HUES48 (cell line): ENCODE results near the gene CTNND1.

Experiments
- H3K27ac ChIP-seq: one replicate; pipeline ENCODE4 v1.7.0; 2013; ENCODE audit warnings: low read depth, low read length, inconsistent platforms
- H3K27me3 ChIP-seq: 2 replicates; pipeline ENCODE4 v1.6.1; 2013; ENCODE audit warnings: mild to moderate bottlenecking, low read length; ENCODE audit not compliant: control insufficient read depth, insufficient read depth
- H3K36me3 ChIP-seq: 2 replicates; pipeline ENCODE4 v1.6.1; 2013; ENCODE audit warnings: low read length; ENCODE audit not compliant: control insufficient read depth, insufficient read depth
- H3K4me1 ChIP-seq: 2 replicates; pipeline ENCODE4 v1.6.1; 2013; ENCODE audit warnings: mild to moderate bottlenecking, low read length; ENCODE audit not compliant: control insufficient read depth, insufficient read depth
- H3K4me3 ChIP-seq: 2 replicates; pipeline ENCODE4 v1.5.1; 2013; ENCODE audit warnings: mild to moderate bottlenecking, low read depth, low read length
- H3K9ac ChIP-seq: 2 replicates; pipeline ENCODE4 v1.6.1; 2013; ENCODE audit warnings: mild to moderate bottlenecking, low read depth, low read length, moderate library complexity
- H3K9me3 ChIP-seq: 2 replicates; pipeline ENCODE4 v1.6.1; 2013; ENCODE audit warnings: low read length; ENCODE audit not compliant: control insufficient read depth, insufficient read depth

Gene CTNND1

GRCh38 chr11:57792060-57792541 lies 30.5 kb downstream of the CTNND1 start:
- Histone ChIP-seq H3K9me3 (no peaks in the 10 kb centered on the region), H3K4me1 (peaks cover 23% of the 10 kb centered on the region), H3K9ac (no peak overlapping the region), H3K36me3 (peaks cover 56% of the 10 kb centered on the region), H3K27ac (no peak overlapping the region), H3K27me3 (no peaks in the 10 kb centered on the region), H3K4me3 (no peak overlapping the region)

- H3K4me3 ChIP-seq = no peak overlapping the region
- H3K4me1 ChIP-seq = peaks cover 15% of the 10 kb centered on the region
- peaks cover 59% of the 10 kb centered on the region for H3K36me3 ChIP-seq
- H3K9me3 ChIP-seq = no peaks in the 10 kb centered on the region
- H3K27ac ChIP-seq = no peak overlapping the region
- no peaks in the 10 kb centered on the region for H3K27me3 ChIP-seq
- no peak overlapping the region for H3K9ac ChIP-seq
Observed at GRCh38 chr11:57792870-57793269, 31.3 kb downstream of the CTNND1 start.

DNA sequence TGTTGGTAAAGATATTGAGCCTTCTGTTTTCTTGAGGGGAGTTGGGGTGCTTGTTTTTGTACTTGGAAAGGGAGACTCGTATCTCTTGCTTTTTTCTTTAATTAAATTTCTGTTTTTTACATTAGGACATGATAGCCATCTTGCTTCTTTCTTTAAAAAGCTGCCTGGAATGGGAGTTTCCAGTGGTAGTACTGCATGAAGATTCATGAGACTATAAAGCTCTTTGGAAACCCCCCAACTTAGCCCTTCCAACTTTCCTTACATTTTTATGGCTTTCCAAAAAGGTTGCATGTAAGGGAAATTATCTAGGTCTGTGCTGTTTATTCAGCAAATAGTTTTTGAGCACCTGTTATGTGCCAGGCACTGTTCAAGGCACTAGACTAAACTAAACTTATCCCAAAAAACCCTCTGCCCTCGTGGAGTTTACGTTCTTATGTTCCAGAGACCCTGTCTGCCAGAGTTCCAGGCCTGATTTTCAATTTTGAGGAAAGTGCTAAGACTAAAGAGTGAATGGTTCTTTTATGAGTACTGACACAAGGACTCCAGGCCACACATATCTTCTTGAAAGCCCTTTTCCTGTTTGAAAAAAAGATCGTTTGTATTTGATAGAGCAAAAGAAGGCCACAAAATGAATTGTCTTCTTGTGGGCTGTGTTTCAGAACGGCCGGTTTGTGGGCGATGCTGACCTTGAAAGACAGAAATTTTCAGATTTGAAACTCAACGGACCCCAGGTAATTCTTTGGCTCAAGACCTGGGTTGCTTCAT lies 31.9 kb downstream of the CTNND1 start:
- no peaks in the 10 kb centered on the region for H3K9me3 ChIP-seq
- peaks cover 8% of the 10 kb centered on the region for H3K4me1 ChIP-seq
- no peak overlapping the region for H3K9ac ChIP-seq
- H3K27ac ChIP-seq = no peak overlapping the region
- H3K36me3 ChIP-seq = peaks cover 63% of the 10 kb centered on the region
- no peak overlapping the region for H3K4me3 ChIP-seq
- no peaks in the 10 kb centered on the region for H3K27me3 ChIP-seq

GRCh38 chr11:57798905-57799559 lies 37.4 kb downstream of the CTNND1 start:
- Histone ChIP-seq H3K9me3 (no peaks in the 10 kb centered on the region), H3K4me1 (peaks cover 6% of the 10 kb centered on the region), H3K9ac (no peak overlapping the region), H3K36me3 (peaks cover 75% of the 10 kb centered on the region), H3K27ac (peak overlapping the region; percentile 53), H3K27me3 (no peaks in the 10 kb centered on the region), H3K4me3 (no peak overlapping the region)

DNA sequence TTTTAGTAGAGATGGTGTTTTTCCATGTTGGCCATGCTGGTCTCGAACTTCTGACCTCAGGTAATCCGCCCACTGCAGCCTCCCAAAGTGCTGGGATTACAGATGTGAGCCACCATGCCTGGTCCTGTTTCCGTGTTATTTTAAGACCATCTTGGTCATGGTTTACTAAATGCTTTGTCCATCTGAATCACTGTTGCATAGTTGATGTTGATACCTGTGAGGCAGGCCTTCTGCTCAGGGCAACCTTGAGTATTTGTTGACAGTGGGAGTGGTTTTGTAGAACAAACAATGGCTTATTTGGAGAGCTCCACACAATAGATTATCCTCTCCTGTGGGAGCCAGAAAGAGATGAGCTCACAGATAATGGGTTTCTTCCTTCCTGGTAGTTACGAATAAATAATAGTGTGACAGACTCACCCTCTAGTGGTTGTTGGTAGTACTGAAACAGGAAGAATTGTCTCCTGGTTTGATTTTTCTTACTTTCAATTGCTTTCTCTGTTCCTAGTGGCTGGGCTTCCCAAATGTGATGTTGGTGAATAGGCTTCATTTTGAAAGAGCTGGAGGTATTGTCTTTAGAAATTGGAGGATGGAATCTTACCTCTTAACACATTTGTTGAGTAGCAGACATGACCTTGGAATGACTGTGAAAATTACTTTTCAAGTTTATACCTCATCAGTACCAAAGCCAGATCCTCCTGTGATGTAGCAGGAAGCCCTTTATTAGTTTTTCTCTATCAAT lies 39.0 kb downstream of the CTNND1 start:
- no peaks in the 10 kb centered on the region for H3K9me3 ChIP-seq
- peaks cover 77% of the 10 kb centered on the region for H3K36me3 ChIP-seq
- H3K4me3 ChIP-seq = no peak overlapping the region
- peak overlapping the region; percentile 80 for H3K27ac ChIP-seq
- H3K27me3 ChIP-seq = no peaks in the 10 kb centered on the region
- no peak overlapping the region for H3K9ac ChIP-seq
- H3K4me1 ChIP-seq = peaks cover 6% of the 10 kb centered on the region

- Histone ChIP-seq H3K27me3 (no peaks in the 10 kb centered on the region), H3K9ac (no peak overlapping the region), H3K4me1 (peaks cover 6% of the 10 kb centered on the region), H3K9me3 (no peaks in the 10 kb centered on the region), H3K4me3 (no peak overlapping the region), H3K27ac (peak overlapping the region; percentile 48), H3K36me3 (peaks cover 77% of the 10 kb centered on the region)
Observed at GRCh38 chr11:57801183-57801485, 39.5 kb downstream of the CTNND1 start.

DNA sequence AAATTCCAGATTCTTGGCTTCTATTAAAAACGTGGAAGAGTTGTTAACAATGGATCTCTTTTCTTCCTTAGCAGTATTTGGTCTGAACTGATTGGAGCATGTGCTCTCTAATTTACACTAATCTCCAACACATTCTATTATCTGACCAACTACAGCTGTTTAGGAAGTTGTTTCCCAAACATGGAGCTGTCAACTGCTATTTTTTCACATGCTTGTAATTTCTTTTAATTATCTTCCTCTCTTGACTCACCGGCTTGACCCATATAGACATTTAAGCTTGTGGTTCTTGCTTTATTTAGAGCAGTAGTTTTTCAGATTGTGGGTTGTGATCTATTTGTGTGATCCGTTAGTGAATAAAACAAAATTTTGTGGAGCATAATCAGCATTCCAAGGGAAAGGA lies 40.8 kb downstream of the CTNND1 start:
- Histone ChIP-seq H3K36me3 (peaks cover 77% of the 10 kb centered on the region), H3K9ac (no peak overlapping the region), H3K27ac (no peak overlapping the region), H3K9me3 (no peaks in the 10 kb centered on the region), H3K4me3 (no peak overlapping the region), H3K27me3 (no peaks in the 10 kb centered on the region), H3K4me1 (peaks cover 6% of the 10 kb centered on the region)

GRCh38 chr11:57804466-57804865 lies 42.9 kb downstream of the CTNND1 start:
- H3K4me1 ChIP-seq = peaks cover 3% of the 10 kb centered on the region
- H3K4me3 ChIP-seq = no peak overlapping the region
- no peaks in the 10 kb centered on the region for H3K9me3 ChIP-seq
- H3K27ac ChIP-seq = no peak overlapping the region
- peaks cover 84% of the 10 kb centered on the region for H3K36me3 ChIP-seq
- no peaks in the 10 kb centered on the region for H3K27me3 ChIP-seq
- no peak overlapping the region for H3K9ac ChIP-seq

DNA sequence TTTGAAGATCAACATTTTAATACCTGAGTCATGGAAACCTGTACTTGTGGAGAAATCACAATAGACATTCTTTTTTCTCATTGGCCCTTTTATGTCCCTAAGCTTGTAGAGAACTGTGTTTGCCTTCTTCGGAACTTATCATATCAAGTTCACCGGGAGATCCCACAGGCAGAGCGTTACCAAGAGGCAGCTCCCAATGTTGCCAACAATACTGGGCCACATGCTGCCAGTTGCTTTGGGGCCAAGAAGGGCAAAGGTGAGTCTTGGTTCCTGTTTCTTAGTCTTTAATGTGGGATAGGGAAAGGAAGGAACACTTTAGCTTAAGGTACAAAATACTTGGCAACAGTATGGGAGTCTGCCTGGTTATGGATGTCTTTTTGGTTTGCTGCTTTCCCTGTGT lies 44.2 kb downstream of the CTNND1 start:
- Histone ChIP-seq H3K4me3 (no peak overlapping the region), H3K27ac (no peak overlapping the region), H3K4me1 (no peaks in the 10 kb centered on the region), H3K27me3 (no peaks in the 10 kb centered on the region), H3K9me3 (no peaks in the 10 kb centered on the region), H3K9ac (no peak overlapping the region), H3K36me3 (peaks cover 95% of the 10 kb centered on the region)

DNA sequence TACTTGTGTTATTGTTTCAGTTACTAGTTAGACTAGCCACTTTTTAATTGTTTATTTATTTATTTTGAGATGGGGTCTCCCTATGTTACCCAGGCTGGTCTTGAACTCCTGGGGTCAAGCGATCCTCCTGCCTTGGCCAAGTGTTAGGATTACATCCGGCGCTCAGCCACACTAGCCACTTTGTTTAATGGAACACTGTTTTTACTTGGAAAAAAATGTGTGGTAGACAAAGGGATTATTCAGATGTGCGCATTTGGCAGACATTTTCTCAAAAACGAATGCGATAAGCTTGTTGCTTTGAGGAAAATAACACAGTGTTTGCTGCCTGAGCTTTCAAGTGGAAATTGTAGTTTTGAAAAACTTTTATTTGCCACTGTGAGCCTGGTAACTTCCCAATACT lies 51.0 kb downstream of the CTNND1 start:
- H3K9ac ChIP-seq = no peak overlapping the region
- H3K27ac ChIP-seq = no peak overlapping the region
- H3K27me3 ChIP-seq = no peaks in the 10 kb centered on the region
- no peak overlapping the region for H3K4me3 ChIP-seq
- peaks cover 100% of the 10 kb centered on the region for H3K36me3 ChIP-seq
- H3K4me1 ChIP-seq = no peaks in the 10 kb centered on the region
- no peaks in the 10 kb centered on the region for H3K9me3 ChIP-seq

- no peak overlapping the region for H3K4me3 ChIP-seq
- H3K36me3 ChIP-seq = peaks cover 86% of the 10 kb centered on the region
- H3K27ac ChIP-seq = no peak overlapping the region
- H3K9ac ChIP-seq = no peak overlapping the region
- H3K4me1 ChIP-seq = no peaks in the 10 kb centered on the region
- H3K9me3 ChIP-seq = no peaks in the 10 kb centered on the region
- H3K27me3 ChIP-seq = no peaks in the 10 kb centered on the region
Observed at GRCh38 chr11:57815476-57815875, 53.9 kb downstream of the CTNND1 start.
